Stimulated activated CD8-positive, alpha-beta memory T cell treated with anti-CD3 and anti-CD28 coated beads, Interleukin-15, amount 100 ng/mL, for 48 hours (primary cell): ENCODE measurements around the gene TMEM106C.

Experiments
- DNase-seq, 2 donors: peaks; one replicate each; pipeline ENCODE4 v3.0.0-alpha.2; 2020; ENCODE audit warnings: low read depth in 2 of 2

Gene TMEM106C, protein sequence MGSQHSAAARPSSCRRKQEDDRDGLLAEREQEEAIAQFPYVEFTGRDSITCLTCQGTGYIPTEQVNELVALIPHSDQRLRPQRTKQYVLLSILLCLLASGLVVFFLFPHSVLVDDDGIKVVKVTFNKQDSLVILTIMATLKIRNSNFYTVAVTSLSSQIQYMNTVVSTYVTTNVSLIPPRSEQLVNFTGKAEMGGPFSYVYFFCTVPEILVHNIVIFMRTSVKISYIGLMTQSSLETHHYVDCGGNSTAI

DNA sequence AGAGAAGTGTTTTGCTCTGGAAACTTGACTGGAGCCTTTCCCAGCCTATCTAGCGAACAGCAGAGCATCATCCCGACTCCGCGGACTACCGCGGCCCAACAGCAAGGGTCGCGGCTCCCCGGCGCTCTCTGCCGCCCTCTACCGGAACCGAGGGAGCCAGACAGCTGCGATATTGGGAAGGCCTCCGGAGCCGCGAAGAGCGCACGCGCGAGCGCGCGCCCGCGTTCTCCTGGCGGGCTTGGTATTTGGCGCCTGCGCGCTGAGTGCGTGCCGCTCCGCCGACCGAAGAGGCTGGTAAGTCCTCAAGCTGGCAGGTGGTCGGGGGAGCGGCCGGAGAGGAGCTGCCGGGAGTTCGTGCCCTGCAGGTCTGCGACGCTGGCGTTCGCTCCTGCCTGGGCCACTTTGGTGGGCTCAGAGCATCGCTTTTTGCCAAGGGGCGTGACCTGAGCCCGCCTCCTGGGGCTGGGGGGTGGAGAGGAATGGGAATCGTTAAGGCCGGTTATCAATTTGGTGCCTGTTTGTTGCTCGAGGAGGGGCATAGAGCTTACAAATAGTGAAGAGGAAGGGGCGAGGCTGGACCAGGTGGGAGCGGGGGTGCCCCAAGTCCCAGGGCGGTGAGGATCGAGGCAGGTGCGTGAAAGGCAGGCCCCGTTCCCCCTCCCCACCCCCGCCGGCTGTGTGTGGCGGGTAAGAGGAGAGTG is at the start of gene TMEM106C:
Gene TMEM106C, plus strand, starts transcription at position 257 of the 701 bp plus-strand sequence. CDS start 641 bp downstream, outside the sequence.
- DNase-seq = peak; percentile 85 to 89

DNA sequence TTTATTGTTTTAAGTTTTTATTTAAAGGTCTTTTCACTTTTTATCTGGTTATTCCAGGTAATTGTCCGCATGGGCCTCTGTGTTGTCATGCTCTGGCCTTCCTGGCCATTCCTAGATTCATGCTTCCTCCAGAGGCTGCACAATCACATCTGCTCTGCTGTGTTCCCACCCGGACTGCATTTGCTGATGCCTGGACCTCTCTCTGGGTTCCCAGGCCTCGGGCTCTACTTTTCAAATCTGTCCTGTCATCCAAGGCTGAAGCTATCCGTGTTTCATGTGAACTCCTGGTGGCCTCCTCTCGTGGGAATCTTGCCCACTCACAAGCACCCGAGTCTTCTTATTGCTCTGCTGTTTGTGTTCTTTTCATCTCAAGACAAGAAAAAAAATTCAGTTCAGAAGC is 42.5 kb upstream of the TMEM106C start:
- no peak for DNase-seq

DNA sequence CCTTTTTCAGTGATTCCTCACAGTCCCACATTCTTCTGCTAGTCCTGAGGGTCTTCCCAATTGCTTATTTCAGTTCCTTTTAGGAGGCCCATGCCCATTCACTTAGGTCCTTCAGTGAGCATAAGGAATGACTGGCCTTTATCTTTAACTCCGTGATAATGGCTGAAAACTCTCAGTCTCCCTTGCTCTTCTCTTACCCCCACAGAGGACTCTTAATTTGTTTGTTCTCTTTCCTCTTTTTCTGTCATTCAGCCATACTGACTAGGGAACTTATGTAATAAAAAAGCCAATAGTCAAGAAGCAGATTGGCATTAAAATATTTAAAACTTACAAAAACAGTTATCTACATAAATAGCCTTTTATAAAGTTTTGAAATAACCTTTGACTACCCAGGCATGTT is 41.5 kb upstream of the TMEM106C start:
- DNase-seq = no peak

DNA sequence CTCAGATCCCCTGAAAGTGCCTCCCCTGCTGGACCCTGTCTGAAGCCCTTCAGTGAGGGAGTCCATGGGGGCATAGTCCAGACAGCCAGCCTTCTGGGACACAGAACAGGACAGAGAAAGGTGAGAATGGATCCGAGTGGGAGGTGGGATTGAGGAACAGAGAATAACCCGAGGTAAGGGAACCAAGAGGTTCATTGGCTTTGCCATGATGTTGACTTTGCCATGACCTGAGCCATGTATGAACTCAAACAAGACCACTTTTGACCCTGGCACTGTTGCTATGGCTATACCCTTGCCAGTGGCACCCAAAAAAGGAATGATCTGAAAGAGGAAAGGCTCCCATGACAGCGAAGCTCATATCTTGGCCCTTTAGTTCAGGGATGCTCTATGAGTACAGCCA is 36.0 kb upstream of the TMEM106C start:
- DNase-seq = no peak

DNA sequence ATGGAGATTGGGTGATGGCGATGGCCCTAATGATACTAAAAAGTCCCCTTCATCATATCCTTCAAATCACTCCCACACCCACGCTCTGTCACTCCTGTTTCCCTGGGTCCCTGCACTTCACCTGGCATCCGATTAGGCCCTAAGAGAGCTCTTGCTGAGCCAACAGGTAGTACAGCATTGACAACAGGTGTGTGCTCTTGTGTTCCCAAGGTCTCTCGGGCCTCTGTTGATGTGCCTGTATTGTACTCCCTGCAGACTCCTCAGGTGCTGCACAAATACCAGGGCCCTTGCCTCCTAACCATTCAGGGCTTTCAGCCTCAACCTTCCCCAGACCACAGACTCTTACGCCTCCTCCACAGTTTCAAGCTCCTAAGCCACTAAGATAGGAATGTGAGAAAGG is 32.8 kb upstream of the TMEM106C start:
- no peak for DNase-seq

DNA sequence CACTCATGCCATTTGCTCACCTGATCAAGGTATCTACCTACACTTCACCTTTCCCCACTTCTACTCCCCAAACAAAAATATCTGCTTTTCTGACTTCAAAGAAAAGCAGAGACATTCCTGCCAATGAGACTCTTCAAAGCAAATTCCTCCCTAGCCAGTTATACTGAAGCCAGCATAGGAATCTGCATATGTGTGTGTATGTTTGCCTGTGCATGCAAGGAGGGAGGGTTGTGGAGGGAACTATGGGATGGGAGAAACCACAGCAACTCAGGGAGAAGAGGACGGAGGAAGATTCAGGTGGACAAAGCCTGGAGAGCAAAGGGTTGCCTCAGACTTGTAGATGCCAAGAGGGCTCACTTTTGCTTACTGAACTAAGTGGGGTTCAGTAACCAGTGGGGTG is 32.2 kb upstream of the TMEM106C start:
- no peak for DNase-seq

DNA sequence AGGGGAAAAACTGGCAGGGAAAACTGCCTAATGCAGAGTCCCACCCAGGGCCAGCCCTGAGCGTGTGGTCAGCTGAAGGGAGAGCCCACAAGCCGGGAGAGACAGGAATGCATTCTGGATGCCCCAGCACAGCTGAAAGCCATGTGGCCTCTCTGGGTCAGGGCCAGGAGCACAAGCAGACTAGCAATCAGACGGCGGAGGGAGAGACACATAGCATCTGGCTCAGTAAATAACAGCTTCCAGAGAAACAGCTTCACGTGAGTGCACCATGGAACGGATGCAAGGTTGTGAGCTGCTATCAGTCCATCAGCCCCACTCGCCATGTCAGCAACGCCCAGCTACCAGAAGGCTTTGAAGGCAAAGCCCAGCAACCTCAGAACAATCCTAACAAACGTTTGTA is 28.2 kb upstream of the TMEM106C start:
- DNase-seq = no peak

DNA sequence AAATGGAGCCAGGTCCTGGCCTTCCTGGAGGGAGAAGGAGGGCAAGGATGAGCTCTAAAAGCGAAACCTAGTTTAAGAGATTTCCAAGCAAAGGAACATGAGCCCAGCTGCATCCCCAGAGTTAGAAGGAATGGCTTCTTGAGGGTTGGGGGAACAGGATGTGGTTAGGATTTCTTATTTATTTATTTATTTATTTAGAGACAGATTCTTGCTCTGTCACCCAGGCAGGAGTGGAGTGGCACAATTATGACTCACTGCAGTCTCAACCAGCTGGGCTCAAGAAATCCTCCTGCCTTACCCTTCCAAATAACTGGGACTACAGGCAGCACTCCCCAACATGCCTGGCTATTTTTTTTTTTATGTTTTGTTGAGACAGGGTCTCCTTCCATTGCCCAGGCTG is 25.3 kb upstream of the TMEM106C start:
- DNase-seq = no peak

DNA sequence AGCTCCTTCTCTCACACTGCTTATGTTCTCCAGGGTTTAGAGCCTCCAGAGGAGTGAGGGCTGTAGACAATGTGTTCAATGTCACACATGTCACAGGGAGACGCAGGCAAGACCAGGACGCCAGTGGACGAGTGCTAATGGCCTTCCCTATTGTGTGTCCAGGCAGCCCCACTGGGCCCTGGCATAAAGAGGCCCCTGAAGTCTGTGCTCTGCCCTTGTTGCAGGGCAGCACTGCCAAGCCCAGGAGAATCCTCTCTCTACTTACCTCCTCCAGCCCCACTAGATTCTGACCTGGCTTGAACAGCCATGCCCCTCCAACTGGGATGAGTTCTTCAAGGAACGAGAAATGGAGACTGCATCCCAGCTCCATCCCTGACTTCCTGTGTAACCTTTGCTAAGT is 24.8 kb upstream of the TMEM106C start:
- DNase-seq = no peak

DNA sequence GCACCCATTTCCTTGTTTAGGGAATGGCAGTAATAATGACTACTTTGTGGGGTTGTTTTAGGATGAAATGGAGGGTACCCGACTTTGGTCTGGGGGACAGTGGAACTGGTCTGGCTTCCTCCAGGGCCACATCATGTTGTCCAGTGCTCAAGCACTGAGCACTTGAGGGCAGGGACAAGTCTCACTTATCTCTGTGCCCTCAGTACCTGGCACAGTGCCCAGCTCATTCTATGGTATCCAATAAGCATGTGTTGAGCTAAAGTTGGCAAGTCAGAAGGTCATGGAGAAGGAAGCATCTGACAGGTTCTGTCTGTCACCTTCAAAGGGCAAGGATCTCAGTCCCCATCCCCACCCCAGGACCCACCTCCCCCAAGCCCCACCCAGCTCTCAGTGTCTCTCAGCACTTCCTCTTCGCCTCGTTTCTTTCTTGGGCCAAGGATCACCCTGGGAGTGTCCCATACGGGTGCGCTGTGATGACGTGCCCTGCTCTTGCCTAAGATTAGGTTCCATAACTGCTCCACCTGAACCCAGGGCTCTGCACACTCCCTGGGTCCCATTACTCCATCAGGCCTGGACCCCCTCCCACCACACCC is 24.3 kb upstream of the TMEM106C start:
- DNase-seq = no peak

DNA sequence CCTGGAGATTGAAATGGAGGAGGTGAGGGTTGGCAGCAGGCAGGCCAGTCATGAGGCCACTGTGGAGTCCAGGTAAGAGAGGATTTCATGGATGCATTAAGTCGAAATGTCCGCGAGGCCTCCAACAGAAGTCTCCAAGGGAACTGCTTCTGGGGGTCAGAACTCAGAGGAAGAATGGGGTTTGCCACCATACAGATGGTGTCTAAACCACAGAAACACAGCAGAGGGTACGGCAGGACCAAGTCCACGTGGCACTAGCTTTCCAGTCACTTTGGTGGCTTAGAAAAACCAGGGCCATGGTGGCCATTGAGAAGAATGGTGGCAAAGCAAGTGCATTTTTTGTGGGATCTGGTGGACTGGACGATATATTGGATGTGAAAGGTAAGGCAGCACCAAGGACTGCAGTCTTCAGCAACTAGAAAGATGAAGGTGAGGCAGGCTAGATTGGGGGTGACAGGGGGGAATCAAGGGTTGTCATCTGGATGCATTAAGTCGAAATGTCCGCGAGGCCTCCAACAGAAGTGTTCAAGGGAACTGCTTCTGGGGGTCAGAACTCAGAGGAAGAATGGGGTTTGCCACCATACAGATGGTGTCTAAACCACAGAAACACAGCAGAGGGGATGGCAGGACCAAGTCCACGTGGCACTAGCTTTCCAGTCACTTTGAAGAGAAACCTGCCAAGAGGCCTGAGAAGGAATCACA is 22.5 kb upstream of the TMEM106C start:
- DNase-seq = no peak

DNA sequence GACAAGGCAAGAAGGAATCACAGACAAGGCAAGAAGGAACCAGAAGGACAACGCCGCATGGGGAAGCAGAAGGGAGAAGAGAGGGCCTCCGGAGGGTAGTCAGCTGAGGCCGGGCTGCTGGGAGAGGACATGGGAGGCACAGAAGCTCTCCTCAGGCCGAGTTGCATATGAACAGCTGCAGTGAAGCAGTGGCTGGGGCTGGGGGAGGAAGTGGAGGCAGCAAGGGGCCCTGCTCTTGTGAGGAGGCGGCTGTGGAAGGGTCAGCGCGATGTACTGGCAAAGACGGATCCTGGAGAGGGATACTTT is 22.0 kb upstream of the TMEM106C start:
- DNase-seq = no peak

DNA sequence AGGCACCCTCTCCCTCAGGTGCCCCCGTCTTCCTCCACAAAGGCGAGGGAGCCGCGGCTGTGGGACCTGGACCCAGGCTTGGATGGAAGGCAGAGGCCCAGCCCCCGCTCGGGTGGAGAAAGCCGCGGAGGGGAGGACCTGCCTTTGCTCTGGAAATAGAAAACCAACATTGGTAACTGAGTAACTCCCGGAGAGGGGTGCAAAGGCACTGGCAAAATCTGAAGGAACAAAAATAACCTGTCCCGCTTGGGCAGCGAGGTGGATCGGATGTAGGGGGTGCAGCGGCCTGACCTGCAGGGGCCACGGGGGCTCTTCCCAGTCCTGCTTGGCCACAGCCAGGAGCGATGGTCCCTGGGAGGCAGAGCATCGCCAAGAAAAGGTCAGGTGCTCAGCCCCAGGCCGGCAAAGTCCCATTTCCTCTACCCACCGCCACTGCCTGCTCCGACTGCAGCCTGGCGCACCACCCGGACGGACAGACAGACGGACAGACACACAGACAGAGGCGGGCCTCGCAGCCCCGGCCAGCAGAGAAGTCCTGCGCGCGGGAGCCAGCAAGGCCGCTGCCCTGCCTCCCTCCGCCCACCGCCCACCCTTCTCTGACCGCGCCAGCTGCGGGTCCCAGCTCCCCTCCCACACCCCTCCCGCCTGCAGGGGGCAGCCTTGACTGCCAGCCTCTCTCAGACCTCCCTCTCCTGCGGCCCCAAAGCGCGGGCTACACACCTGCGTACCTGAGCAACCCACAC is 21.4 kb upstream of the TMEM106C start:
- DNase-seq = peak in 1 of 2 donors; percentile 21

DNA sequence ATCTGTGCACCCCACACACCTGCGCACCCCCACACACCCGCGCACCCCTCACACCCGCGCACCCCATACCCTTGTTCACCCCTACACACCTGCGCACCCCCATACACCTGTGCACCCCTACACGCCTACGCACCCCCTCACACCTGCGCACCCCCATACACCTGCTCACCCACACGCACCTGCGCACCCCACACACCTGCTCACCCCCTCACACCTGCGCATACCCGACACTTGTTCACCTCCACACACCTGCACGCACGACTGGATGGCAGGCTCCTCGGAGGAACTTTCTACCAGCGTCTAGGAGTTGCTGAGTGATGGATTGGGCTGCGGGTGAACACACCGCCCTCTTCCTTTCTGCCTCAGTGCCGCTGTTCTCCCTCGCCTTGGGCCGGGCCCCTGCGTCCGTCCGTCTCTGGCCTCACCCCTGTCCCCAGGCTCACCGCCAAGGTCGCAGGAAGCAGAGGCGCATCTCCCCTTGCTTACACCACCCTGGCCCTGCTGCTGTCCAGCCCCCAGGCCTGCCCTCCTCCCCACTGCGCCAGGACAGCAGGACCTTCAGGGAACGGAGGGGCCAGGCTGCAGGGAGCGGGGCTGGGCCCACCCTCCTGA is 20.7 kb upstream of the TMEM106C start:
- DNase-seq = no peak

DNA sequence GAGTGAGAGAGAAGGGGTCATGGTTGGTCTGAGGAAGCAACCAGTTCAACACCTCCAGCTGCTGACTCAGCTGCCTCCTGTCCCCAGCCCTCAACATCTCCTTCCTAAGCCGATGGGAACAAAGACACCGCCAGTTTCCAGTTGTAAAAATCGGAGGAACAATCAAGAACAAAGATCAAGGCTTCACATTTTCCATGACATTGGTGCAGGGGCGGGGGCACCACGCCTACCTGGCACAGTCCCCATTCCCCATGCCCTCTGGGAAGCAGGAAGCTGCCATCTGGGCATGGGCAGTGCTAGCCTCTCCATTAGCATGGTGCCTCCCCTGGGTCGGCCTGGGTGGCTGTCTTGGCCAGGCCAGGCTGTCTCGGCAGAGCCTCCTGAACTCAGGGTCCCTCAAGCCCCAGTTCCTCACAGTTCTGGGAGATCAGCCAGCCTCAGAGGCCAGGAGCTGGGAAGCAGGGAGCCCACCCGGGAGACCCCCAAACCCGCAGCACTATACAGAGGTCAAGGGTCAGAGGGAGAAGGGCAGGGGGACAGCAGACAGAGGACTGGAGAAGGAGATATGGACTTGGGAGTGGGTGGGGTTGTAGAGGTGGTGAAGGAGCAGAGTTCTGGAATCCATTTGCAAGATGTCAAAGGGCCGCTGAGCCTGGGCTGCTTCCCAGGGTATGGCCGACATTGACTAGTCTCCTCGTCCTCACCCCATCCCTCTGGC is 19.6 kb upstream of the TMEM106C start:
- DNase-seq = no peak

DNA sequence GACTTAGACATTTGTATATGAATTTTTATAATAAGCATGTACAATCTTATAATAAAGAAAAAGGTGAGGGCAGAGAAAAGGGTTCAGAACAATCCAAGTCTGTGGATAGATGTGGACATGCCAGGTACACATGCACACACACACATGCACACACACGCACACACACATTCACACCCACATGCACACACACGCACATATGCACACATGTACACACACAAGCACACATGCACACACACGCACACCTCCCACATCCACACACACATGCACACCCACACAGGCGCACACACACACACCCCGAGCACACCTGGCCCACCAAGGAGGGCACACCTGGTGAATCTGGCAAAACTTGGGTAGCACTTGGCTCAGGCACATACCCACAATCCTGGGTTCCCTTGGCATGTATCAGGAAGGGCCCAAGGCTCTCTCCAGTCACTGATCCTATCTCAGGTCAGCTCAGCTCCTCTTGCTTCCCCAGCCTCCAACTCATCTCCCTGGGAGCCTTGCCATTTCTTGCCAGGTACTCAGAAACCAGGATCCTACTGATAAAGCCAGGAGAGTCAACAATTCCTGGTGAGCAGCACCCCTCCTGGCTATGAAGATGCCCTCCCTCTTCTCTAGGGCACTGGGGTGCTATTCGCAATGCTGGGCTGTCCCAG is 18.6 kb upstream of the TMEM106C start:
- no peak for DNase-seq

DNA sequence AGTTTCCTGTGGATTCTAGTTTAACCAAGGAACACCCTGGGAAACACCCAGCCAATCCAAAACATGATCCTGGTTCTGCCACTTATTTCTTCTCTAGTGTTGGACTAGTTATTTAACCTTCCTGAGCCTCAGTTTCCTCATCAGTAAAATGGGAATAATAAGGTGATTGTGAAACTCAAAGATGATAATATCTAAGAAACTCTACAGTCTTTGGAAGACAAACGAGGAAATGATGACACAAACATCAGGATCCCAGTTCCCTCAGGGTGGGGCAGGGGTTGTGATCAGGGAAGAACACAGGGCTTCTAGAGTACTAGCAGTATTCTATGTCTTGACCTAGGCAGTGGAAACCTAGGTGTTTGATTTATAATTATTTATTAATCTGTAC is 18.1 kb upstream of the TMEM106C start:
- DNase-seq = no peak

DNA sequence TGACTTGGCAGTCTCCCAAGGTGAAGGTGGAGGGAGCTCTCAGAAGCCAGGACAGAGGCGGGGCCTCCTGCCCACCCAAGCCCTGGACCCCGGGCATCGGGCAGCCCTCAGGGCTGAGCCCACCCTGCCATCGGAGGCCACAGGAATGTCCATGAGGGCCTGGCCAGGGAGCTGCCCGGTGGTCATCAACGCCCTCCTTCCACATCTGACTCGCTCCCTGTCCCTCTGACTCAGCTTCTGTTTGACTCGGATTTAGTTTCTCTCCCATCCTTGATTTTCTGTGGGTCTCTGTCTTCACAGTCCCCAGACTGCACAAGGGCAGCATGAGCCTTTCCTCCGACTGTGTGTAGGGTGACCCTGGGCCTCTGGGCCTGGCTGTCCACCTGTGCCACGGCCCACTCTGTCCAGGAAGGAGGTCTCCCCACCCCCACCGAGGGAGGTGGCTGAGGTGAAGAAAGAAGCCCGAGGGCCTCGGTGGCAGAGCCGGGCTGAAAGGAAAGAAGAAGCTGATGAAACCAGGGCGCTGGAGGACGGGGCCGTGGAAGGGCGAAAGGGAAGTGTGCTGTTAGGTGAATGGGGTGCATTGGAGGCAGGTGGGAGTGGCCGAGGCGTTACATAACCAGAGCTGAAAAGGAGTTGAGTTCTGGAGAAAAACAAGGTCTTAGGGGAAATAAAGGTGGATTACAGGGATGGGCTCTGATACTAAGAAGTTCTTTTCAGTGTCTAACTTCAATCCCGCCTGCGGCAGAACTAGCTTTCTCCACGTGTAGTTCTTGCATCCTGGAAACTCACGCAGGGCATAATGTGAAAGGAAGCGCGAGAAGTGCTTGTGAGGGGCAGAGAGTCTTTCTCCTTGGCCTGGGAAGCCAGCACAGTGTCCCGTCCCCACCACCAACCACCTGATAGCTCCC is 16.7 kb upstream of the TMEM106C start:
- DNase-seq = no peak

DNA sequence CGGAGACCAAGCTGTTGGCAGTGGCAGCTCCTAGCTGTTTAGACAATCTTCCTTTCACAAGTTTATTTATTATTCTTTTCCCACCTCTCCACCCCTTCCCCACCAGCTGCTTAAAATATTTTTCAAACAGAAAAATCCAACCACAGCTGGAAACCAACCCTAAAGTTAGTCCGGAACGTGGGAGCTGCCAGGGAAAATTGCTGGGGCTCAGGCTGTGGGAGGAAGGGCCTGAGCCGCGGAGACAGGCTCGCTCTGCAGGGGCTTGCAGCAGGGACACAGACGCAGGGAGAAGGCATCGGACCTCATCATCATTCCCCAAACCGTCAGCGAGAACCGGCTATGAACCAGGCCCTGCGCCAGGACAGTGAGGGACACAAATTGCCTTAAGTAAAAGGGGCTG is 16.1 kb upstream of the TMEM106C start:
- no peak for DNase-seq
